Panc1 (cell line): ENCODE data around the gene DR1.

Experiments used
- POLR2AphosphoS5 ChIP-seq: IDR thresholded peaks from 2 replicates; pipeline ENCODE4 v1.6.1; 2012; ENCODE audit warnings: mild to moderate bottlenecking, low read depth, low read length, moderate library complexity
- SIN3A ChIP-seq: IDR thresholded peaks from 2 replicates; pipeline ENCODE4 v1.6.1; 2012; ENCODE audit warnings: low read depth, mild to moderate bottlenecking, low read length, moderate library complexity, borderline replicate concordance; ENCODE audit not compliant: insufficient read depth
- TCF7L2 ChIP-seq: IDR thresholded peaks from 2 replicates; pipeline ENCODE4 v1.6.1; 2011; ENCODE audit warnings: mild to moderate bottlenecking, low read depth, low read length, inconsistent platforms
- TF ChIP-seq, protein P1 (sequence below): fragments of 450-650 bp; IDR thresholded peaks from 2 replicates; pipeline ENCODE4 v1.5.1; 2017; ENCODE audit warnings: mild to moderate bottlenecking
- TF ChIP-seq, protein P2 (sequence below), 2 experiments: IDR thresholded peaks; 2 replicates each; pipeline ENCODE4 v1.6.1; 2011 to 2012; ENCODE audit warnings: low read depth in 2 of 2, control low read depth in 1 of 2, low read length in 1 of 2, mild to moderate bottlenecking in 1 of 2, moderate library complexity in 1 of 2; ENCODE audit not compliant: insufficient read depth in 1 of 2

DNA sequence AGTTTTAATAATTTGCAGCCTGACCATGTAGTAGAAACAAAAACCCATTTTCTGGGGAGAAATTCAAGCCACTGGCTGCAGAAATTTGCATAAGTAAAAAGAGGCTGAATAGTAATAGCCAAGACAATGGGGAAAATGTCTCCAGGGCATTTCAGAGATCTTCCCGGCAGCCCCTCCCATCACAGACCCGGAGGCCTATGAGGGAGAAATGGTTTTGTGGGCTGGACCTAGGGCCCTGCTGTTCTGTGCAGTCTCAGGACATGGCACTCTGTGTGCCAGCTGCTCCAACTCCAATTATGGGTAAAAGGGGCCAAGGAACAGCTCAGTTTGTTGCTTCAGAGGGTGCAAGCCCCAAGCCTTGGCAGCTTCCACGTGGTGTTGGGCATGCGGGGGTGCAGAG lies 62.5 kb downstream of the DR1 start:
- TF ChIP-seq, protein P1, sequence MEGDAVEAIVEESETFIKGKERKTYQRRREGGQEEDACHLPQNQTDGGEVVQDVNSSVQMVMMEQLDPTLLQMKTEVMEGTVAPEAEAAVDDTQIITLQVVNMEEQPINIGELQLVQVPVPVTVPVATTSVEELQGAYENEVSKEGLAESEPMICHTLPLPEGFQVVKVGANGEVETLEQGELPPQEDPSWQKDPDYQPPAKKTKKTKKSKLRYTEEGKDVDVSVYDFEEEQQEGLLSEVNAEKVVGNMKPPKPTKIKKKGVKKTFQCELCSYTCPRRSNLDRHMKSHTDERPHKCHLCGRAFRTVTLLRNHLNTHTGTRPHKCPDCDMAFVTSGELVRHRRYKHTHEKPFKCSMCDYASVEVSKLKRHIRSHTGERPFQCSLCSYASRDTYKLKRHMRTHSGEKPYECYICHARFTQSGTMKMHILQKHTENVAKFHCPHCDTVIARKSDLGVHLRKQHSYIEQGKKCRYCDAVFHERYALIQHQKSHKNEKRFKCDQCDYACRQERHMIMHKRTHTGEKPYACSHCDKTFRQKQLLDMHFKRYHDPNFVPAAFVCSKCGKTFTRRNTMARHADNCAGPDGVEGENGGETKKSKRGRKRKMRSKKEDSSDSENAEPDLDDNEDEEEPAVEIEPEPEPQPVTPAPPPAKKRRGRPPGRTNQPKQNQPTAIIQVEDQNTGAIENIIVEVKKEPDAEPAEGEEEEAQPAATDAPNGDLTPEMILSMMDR = no peak
- TF ChIP-seq POLR2AphosphoS5 (no peak), SIN3A (no peak), TCF7L2 (no peak)
- TF ChIP-seq, protein P2, sequence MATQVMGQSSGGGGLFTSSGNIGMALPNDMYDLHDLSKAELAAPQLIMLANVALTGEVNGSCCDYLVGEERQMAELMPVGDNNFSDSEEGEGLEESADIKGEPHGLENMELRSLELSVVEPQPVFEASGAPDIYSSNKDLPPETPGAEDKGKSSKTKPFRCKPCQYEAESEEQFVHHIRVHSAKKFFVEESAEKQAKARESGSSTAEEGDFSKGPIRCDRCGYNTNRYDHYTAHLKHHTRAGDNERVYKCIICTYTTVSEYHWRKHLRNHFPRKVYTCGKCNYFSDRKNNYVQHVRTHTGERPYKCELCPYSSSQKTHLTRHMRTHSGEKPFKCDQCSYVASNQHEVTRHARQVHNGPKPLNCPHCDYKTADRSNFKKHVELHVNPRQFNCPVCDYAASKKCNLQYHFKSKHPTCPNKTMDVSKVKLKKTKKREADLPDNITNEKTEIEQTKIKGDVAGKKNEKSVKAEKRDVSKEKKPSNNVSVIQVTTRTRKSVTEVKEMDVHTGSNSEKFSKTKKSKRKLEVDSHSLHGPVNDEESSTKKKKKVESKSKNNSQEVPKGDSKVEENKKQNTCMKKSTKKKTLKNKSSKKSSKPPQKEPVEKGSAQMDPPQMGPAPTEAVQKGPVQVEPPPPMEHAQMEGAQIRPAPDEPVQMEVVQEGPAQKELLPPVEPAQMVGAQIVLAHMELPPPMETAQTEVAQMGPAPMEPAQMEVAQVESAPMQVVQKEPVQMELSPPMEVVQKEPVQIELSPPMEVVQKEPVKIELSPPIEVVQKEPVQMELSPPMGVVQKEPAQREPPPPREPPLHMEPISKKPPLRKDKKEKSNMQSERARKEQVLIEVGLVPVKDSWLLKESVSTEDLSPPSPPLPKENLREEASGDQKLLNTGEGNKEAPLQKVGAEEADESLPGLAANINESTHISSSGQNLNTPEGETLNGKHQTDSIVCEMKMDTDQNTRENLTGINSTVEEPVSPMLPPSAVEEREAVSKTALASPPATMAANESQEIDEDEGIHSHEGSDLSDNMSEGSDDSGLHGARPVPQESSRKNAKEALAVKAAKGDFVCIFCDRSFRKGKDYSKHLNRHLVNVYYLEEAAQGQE (IDR thresholded peaks at IDR 0.05; ENCODE audit: insufficient read depth in 1 of 2, low read depth in 2 of 2, low read length in 1 of 2) = no peak
